Stomach (tissue), 4 donors: Measurements from ENCODE around the gene SRGAP2B.
"Not testable (repeated sequence)": the region's sequence is repeated elsewhere in the genome, so short reads cannot be mapped to it uniquely, and the experiment has no call there.

Experiments used
- POLR2A ChIP-seq, 4 donors: fragments of 450-650 bp; IDR thresholded peaks; one replicate each; pipeline ENCODE4 v1.6.1; 2016; ENCODE audit warnings: antibody characterized with exemption in 4 of 4, control low read depth in 2 of 4, mild to moderate bottlenecking in 1 of 4, moderate library complexity in 1 of 4
- POLR2AphosphoS5 ChIP-seq, 3 donors: sonication (generic); formaldehyde crosslinking; IDR thresholded peaks; one replicate each; pipeline ENCODE4 v1.6.1; 2016; ENCODE audit warnings: antibody characterized with exemption in 3 of 3
- TF ChIP-seq, protein P1 (sequence below), 7 experiments: fragments of 450-650 bp in 4 of 7; fragments of 200-600 bp in 3 of 7; sonication (generic) in 3 of 7; IDR thresholded peaks; one replicate each; pipeline ENCODE4 v1.5.1; 2016 to 2019; ENCODE audit warnings: antibody characterized with exemption in 7 of 7, control low read depth in 2 of 7, mild to moderate bottlenecking in 1 of 7

DNA sequence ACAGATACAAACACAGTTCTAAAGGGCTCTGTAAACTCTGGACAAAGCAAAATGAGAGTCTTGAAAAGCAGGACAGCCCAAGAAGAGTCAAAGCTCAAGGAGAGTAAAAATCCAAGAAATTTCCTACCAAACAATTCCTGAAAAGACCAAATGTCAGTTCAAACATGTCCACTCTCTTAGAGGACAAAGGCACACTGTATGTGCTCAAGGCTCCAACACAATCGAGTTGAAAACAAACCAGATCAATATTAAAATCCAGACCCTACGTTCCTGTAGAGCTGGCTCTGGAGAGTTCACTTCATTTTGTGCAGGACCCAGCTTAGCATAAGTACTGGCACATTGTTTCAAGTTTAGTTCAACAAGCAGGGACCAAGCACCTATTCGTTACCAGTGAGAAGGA is 90.0 kb downstream of the SRGAP2B start:
- TF ChIP-seq POLR2AphosphoS5, POLR2A (IDR thresholded peaks at IDR 0.05): not testable (repeated sequence)
- TF ChIP-seq, protein P1, sequence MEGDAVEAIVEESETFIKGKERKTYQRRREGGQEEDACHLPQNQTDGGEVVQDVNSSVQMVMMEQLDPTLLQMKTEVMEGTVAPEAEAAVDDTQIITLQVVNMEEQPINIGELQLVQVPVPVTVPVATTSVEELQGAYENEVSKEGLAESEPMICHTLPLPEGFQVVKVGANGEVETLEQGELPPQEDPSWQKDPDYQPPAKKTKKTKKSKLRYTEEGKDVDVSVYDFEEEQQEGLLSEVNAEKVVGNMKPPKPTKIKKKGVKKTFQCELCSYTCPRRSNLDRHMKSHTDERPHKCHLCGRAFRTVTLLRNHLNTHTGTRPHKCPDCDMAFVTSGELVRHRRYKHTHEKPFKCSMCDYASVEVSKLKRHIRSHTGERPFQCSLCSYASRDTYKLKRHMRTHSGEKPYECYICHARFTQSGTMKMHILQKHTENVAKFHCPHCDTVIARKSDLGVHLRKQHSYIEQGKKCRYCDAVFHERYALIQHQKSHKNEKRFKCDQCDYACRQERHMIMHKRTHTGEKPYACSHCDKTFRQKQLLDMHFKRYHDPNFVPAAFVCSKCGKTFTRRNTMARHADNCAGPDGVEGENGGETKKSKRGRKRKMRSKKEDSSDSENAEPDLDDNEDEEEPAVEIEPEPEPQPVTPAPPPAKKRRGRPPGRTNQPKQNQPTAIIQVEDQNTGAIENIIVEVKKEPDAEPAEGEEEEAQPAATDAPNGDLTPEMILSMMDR (IDR thresholded peaks at IDR 0.05): not testable (repeated sequence)
